ENCODE results near the gene MUC7. TPM values are rescaled to one million over a fixed set of nuclear protein-coding genes. Genes with fewer than 3 reads are reported as not detected.

The MUC7 gene
- total RNA-seq, 1 experiment from 2014 or later: not detected

GRCh38 chr4:70473679-70474078, 1.7 kb downstream of the MUC7 start:
- Histone ChIP-seq H3K9me2 (ENCODE audit: insufficient read depth) (no peaks in the 10 kb centered on the region), H3K4me3 (replicated peaks in 1 of 2; ENCODE audit: low read depth in 1 of 2, low read length in 2 of 2) (no peak overlapping the region), H3K27ac (ENCODE audit: low read depth, low read length) (no peak overlapping the region), H3K4me2 (ENCODE audit: low read length) (no peak overlapping the region), H3K4me1 (ENCODE audit: control insufficient read depth in 1 of 2, insufficient read depth in 2 of 2, low read length in 2 of 2) (no peaks in the 10 kb centered on the region), H3K9me3 (ENCODE audit: control insufficient read depth in 1 of 2, insufficient read depth in 1 of 2, low read depth in 1 of 2, low read length in 2 of 2) (no peaks in the 10 kb centered on the region), H3K27me3 (ENCODE audit: insufficient read depth, low read length) (no peaks in the 10 kb centered on the region), H3K9ac (ENCODE audit: low read length) (no peak overlapping the region), H3K79me2 (ENCODE audit: insufficient read depth, low read length) (no peaks in the 10 kb centered on the region), H2AFZ (ENCODE audit: low read depth, low read length, poor library complexity, severe bottlenecking) (no peak overlapping the region), H3K36me3 (ENCODE audit: control insufficient read depth in 1 of 2, insufficient read depth in 2 of 2, low read length in 2 of 2) (no peaks in the 10 kb centered on the region), H4K20me1 (ENCODE audit: insufficient read depth) (no peaks in the 10 kb centered on the region)
- BruUV-seq (replicated peaks): no TSS peak
- ATAC-seq: no peak
- RAD21 ChIA-PET (ENCODE audit: low non-redundant PET in 1 of 2, low total read pairs in 2 of 2, uncharacterized antibody in 2 of 2, unreplicated experiment in 2 of 2): no interaction called here
- POLR2A ChIA-PET: no interaction called here
- intact Hi-C loops (cut with micrococcal nuclease): no loop called here
- no peak for TF ChIP-seq JUND (IDR thresholded peaks at IDR 0.05)
- TF ChIP-seq ZNF274 (IDR thresholded peaks at IDR 0.05; ENCODE audit: low read depth, low read length): no peak
- no peak for TF ChIP-seq ELF1 (IDR thresholded peaks at IDR 0.05; ENCODE audit: borderline replicate concordance, low read depth)
- no peak for TF ChIP-seq YY1 (IDR thresholded peaks at IDR 0.05; ENCODE audit: extremely low read depth, insufficient replicate concordance, low read depth, low read length)
- no peak for TF ChIP-seq ZBTB33 (IDR thresholded peaks at IDR 0.05; ENCODE audit: extremely low read depth, insufficient replicate concordance, low read length)
- no peak for TF ChIP-seq ATF3 (IDR thresholded peaks at IDR 0.05)
- no peak for TF ChIP-seq CEBPB (IDR thresholded peaks at IDR 0.05; ENCODE audit: low read depth)
- no peak for TF ChIP-seq EZH2phosphoT487 (IDR thresholded peaks at IDR 0.05; ENCODE audit: borderline replicate concordance)
- no peak for TF ChIP-seq POLR2A (IDR thresholded peaks at IDR 0.05; ENCODE audit: borderline replicate concordance, extremely low read depth, insufficient read depth, insufficient read length)
- no peak for TF ChIP-seq RAD21 (IDR thresholded peaks at IDR 0.05; ENCODE audit: low read depth)
- TF ChIP-seq CBX3 (IDR thresholded peaks at IDR 0.05; ENCODE audit: low read depth): no peak
- TF ChIP-seq SRF (IDR thresholded peaks at IDR 0.05; ENCODE audit: low read depth): no peak
- TF ChIP-seq EZH2 (IDR thresholded peaks at IDR 0.05): no peak
- no peak for TF ChIP-seq POLR2AphosphoS5 (IDR thresholded peaks at IDR 0.05; ENCODE audit: low read depth, low read length)
- no peak for TF ChIP-seq ZFX (IDR thresholded peaks at IDR 0.05)
- TF ChIP-seq TCF7L2 (IDR thresholded peaks at IDR 0.05; ENCODE audit: borderline replicate concordance, extremely low read depth, insufficient read depth, insufficient read length): no peak
- no peak for TF ChIP-seq EGR1 (IDR thresholded peaks at IDR 0.05; ENCODE audit: low read depth)
- DNase-seq (ENCODE audit: low read depth, low spot score): no peak
- CTCF ChIA-PET: no interaction called here

All from HCT116 (cell line).